ENCODE results near the gene GPR55. TPM values are rescaled to one million over a fixed set of nuclear protein-coding genes. Genes with fewer than 3 reads are reported as not detected.

Gene GPR55
- total and polyA plus RNA-seq, 2 of the 8 experiments (the other 6 are each of a cell fraction or from before 2014, with no cell fraction given): not detected

GRCh38 chr2:230944123-230944653, 19.1 kb upstream of the GPR55 start (continued):
- TF ChIP-seq CHD7 (IDR thresholded peaks at IDR 0.05; ENCODE audit: insufficient replicate concordance, low read length): no peak
- no peak for TF ChIP-seq CBX8 (IDR thresholded peaks at IDR 0.05; ENCODE audit: borderline replicate concordance, low read depth, low read length)

Data from H1 (cell line).